Duodenal mucosa (tissue), 2 donors: Measurements from ENCODE around the gene LMF1.

ENCODE experiments used
- H3K27ac ChIP-seq: one replicate; pipeline ENCODE4 v1.7.0; 2013; ENCODE audit warnings: low read depth, low read length
- H3K27me3 ChIP-seq, 2 donors: one replicate each; pipeline ENCODE4 v1.7.0; 2013; ENCODE audit warnings: low read length in 2 of 2, control low read depth in 1 of 2; ENCODE audit not compliant: insufficient read depth in 2 of 2, control insufficient read depth in 1 of 2
- H3K36me3 ChIP-seq, 2 donors: one replicate each; pipeline ENCODE4 v1.7.0; 2013; ENCODE audit warnings: low read length in 2 of 2, control low read depth in 1 of 2; ENCODE audit not compliant: insufficient read depth in 2 of 2, control insufficient read depth in 1 of 2
- H3K4me1 ChIP-seq, 2 donors: one replicate each; pipeline ENCODE4 v1.7.0; 2013; ENCODE audit warnings: low read length in 2 of 2, control low read depth in 1 of 2; ENCODE audit not compliant: insufficient read depth in 2 of 2, control insufficient read depth in 1 of 2
- H3K4me3 ChIP-seq, 2 donors: one replicate each; pipeline ENCODE4 v1.7.0; 2013; ENCODE audit warnings: low read length in 2 of 2, low read depth in 1 of 2
- H3K9ac ChIP-seq, 2 donors: one replicate each; pipeline ENCODE4 v1.7.0; 2013; ENCODE audit warnings: low read length in 2 of 2, low read depth in 1 of 2
- H3K9me3 ChIP-seq, 2 donors: one replicate each; pipeline ENCODE4 v1.7.0; 2013; ENCODE audit warnings: low read length in 2 of 2, control low read depth in 1 of 2; ENCODE audit not compliant: control insufficient read depth in 1 of 2

LMF1 gene

DNA sequence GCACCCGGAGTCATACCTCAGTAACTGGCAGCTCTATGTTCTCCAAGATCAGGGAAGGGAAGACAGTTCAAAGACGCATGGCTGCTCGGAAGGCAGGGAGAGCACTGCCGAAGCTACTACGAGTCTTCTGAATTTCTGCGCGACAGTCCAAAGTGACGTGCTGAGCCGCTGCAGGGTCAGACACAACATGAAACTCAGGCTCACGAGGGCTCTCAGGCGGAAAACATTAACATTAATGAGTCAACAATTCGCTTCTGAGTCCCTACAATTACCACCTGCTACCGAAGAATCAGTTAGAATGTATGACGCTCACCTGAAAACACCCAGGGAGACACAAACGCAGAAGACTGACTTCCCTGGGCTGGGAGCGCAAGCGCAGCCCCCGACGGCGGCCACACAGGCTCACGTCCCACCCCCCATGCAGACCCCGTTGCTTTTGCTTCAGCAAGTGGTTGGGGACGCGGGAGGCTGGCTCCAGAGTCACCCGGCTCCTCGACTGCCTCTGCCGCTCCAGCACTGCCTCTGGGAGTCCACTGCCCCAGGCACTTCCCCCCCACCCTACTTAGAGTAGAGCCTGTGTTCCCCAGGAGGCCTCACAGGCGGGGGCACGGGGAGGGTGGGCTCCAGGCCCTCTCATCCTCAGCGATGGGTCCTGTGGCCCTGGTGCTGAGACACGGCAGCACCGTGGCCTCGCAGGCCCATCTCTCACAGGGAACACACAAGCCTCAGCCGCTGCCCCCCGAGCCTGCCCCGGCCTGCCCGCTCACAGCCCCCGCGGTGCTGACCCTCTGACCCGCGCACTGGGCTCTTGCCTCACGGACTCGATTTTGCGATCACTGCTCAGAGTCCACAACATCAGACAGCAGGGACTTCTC is 38.9 kb downstream of the LMF1 start:
- peaks cover 7 to 18% of the 10 kb centered on the region in 2 donors for H3K36me3 ChIP-seq
- no peak overlapping the region for H3K4me3 ChIP-seq
- H3K9ac ChIP-seq, result no peak overlapping the region

DNA sequence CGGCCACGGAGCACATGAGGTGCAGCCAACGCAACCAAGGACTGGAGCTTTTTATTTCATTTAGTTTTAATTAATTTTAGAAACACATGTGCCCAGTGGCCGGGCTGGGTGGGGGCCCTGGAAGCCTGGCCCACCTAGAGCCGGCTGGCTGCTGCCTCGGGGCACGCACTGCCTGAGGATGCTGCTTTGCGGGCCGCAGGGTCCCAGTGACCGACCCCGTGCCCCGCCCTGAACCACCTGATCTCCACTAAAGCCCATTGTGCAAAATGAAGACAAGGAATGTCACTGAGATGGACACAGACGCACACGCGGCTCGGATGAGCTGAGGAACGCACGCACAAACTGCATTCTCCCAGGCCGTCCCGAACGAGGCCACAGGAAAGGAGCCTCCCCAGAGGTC is 39.6 kb downstream of the LMF1 start:
- H3K36me3 ChIP-seq, result peaks cover 10 to 19% of the 10 kb centered on the region in 2 donors
- H3K9ac ChIP-seq, result no peak overlapping the region
- H3K27me3 ChIP-seq, result no peaks in the 10 kb centered on the region
- no peaks in the 10 kb centered on the region for H3K4me1 ChIP-seq
- H3K9me3 ChIP-seq, result peaks cover 1 to 2% of the 10 kb centered on the region in 2 donors
- no peak overlapping the region for H3K27ac ChIP-seq
- no peak overlapping the region for H3K4me3 ChIP-seq

More for the DNA sequence above, 38.9 kb downstream of the LMF1 start:
- Histone ChIP-seq H3K27ac (no peak overlapping the region), H3K9me3 (no peaks in the 10 kb centered on the region), H3K27me3 (no peaks in the 10 kb centered on the region), H3K4me1 (no peaks in the 10 kb centered on the region)

DNA sequence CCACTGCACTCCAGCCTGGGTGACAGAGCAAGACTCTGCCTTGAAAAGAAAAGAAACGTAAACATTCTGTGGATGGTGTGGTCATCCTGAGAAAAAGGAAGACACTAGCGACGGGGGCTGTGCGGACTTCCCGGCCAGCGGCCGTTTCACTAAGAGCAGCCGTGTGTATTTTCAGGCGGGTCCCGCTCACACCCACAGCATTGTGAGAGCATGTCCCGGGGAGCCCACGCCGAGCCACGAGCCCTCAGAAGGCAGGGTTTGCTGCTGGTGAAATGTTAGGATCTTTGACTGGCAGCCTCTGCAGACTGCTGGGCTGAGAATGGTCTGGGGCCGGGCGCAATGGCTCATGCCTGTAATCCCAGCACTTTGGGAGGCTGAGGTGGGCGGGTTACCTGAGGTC is 40.3 kb downstream of the LMF1 start:
- H3K36me3 ChIP-seq, result peaks cover 15 to 24% of the 10 kb centered on the region in 2 donors
- peaks cover 6 to 7% of the 10 kb centered on the region in 2 donors for H3K9me3 ChIP-seq
- no peaks in the 10 kb centered on the region for H3K27me3 ChIP-seq
- no peak overlapping the region for H3K4me3 ChIP-seq
- no peak overlapping the region for H3K27ac ChIP-seq
- H3K4me1 ChIP-seq, result no peaks in the 10 kb centered on the region
- H3K9ac ChIP-seq, result no peak overlapping the region

DNA sequence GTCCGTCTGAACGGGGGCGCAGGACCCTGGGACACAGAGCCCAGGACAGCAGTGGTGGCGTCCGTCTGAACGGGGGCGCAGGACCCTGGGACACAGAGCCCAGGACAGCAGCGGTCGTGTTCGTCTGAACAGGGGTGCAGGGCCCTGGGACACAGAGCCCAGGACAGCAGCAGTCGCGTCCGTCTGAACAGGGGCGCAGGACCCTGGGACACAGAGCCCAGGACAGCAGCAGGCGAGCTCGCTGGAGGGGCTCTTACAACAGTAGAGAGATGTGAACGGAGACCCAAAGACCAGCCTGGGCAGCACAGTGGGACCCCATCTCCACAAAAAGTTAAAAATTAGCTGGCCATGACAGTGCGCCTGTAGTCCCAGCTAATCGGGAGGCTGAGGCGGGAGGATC is 40.7 kb downstream of the LMF1 start:
- no peak overlapping the region for H3K9ac ChIP-seq
- H3K4me1 ChIP-seq, result no peaks in the 10 kb centered on the region
- H3K9me3 ChIP-seq, result peaks cover 6 to 7% of the 10 kb centered on the region in 2 donors
- H3K27me3 ChIP-seq, result no peaks in the 10 kb centered on the region
- no peak overlapping the region for H3K4me3 ChIP-seq
- H3K36me3 ChIP-seq, result peaks cover 15 to 24% of the 10 kb centered on the region in 2 donors
- H3K27ac ChIP-seq, result no peak overlapping the region

GRCh38 chr16:929227-930073 is 41.3 kb downstream of the LMF1 start:
- Histone ChIP-seq H3K9me3 (peaks cover 6 to 7% of the 10 kb centered on the region in 2 donors), H3K9ac (no peak overlapping the region), H3K36me3 (peaks cover 15 to 24% of the 10 kb centered on the region in 2 donors)

GRCh38 chr16:928526-928925 is 42.3 kb downstream of the LMF1 start:
- Histone ChIP-seq H3K4me3 (no peak overlapping the region), H3K4me1 (no peaks in the 10 kb centered on the region), H3K27ac (no peak overlapping the region), H3K36me3 (peaks cover 12 to 16% of the 10 kb centered on the region in 2 donors), H3K9ac (no peak overlapping the region), H3K9me3 (peaks cover 6 to 8% of the 10 kb centered on the region in 2 donors), H3K27me3 (no peaks in the 10 kb centered on the region)

More at GRCh38 chr16:929227-930073, 41.3 kb downstream of the LMF1 start:
- Histone ChIP-seq H3K27me3 (no peaks in the 10 kb centered on the region), H3K4me1 (no peaks in the 10 kb centered on the region), H3K27ac (no peak overlapping the region), H3K4me3 (no peak overlapping the region)

DNA sequence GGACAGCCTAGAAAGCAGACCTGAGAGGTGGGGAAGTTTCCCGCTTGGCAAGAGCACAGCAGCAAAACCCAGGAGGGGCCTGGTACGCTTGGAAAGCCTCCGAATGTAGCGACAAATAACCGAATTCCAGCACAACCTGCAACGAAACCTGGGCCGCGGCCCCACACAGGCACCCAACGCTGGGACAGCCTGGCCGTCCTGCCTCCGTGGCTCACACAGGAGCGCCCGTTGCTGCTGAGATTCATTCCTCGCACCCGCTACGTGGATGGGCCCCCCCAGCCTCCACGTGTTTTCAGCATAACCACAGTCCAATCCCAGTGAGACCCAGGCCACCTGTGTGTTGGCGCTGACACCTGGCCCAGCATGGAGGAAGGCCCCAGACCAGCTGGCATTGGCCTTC is 42.9 kb downstream of the LMF1 start:
- Histone ChIP-seq H3K36me3 (peaks cover 8 to 20% of the 10 kb centered on the region in 2 donors), H3K27ac (no peak overlapping the region), H3K9ac (no peak overlapping the region), H3K4me1 (no peaks in the 10 kb centered on the region), H3K4me3 (no peak overlapping the region), H3K9me3 (peaks cover 9 to 10% of the 10 kb centered on the region in 2 donors), H3K27me3 (no peaks in the 10 kb centered on the region)

DNA sequence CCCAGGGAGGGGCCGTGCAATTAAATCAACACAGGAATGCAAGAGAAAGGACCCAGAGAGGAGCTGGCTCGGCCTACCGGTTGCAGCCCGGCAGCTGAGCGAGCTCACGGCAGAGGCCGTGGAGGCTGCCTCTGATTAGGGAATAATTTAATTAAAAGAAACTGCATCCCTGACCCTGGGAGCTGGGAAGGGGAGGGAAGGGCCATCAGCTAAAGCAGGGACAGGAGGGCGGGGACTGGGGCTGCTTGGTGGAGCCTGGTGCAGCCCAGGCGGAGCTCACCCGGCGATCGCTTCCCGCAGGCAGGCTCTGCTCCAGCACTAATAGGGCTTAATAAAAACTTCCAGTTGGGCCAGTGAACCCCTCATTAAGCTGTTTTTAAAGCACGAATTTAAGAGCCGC is 43.4 kb downstream of the LMF1 start:
- Histone ChIP-seq H3K9ac (no peak overlapping the region), H3K27ac (no peak overlapping the region), H3K4me3 (no peak overlapping the region), H3K9me3 (peaks cover 9 to 10% of the 10 kb centered on the region in 2 donors), H3K27me3 (no peaks in the 10 kb centered on the region), H3K36me3 (peaks cover 8 to 22% of the 10 kb centered on the region in 2 donors), H3K4me1 (no peaks in the 10 kb centered on the region)

- Histone ChIP-seq H3K36me3 (peaks cover 8 to 22% of the 10 kb centered on the region in 2 donors), H3K9ac (no peak overlapping the region), H3K4me1 (no peaks in the 10 kb centered on the region), H3K4me3 (no peak overlapping the region), H3K9me3 (peaks cover 9 to 10% of the 10 kb centered on the region in 2 donors), H3K27me3 (no peaks in the 10 kb centered on the region), H3K27ac (no peak overlapping the region)
Measured at GRCh38 chr16:926715-927114, 44.1 kb downstream of the LMF1 start.

DNA sequence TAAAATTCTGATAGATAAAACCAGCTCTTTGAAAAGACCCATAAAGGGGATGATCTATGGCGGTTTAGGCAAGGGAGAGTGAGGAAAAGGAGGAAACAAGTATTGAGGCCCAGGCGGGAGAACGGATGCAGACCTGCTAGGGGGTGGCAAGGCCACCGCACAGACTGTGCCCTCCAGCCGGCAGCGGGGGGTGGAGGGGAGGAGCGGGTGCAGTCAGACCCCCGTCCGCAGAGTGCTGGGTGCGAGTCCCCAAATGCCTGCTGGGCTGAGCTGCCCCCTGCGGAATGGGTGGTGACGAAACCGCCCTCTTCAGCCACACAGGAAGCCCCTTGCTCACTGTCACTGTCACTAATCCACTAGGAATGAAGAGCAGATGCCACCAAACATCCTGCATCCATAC is 46.0 kb downstream of the LMF1 start:
- Histone ChIP-seq H3K4me1 (no peaks in the 10 kb centered on the region), H3K9ac (no peak overlapping the region), H3K27ac (no peak overlapping the region), H3K36me3 (peaks cover 8 to 13% of the 10 kb centered on the region in 2 donors), H3K4me3 (no peak overlapping the region), H3K9me3 (peaks cover 9 to 10% of the 10 kb centered on the region in 2 donors), H3K27me3 (no peaks in the 10 kb centered on the region)
